IMR-90 (cell line): ENCODE results near the gene KCNMA1. TPM values are rescaled to one million over a fixed set of nuclear protein-coding genes. Genes with fewer than 3 reads are reported as not detected.

Experiments
- ATAC-seq: fragments of 200-7000 bp; cut with Tn5 transposase; 2 replicates; pipeline ENCODE4 v1.9.1; 2020; ENCODE audit warnings: low read depth, mild to moderate bottlenecking, moderate library complexity
- BruUV-seq: library from RNA; stranded (reverse); fragments of 400-500 nt; replicated peaks from 2 replicates; lab custom pipeline; 2021; lab: Mats Ljungman, UMichigan
- CTCF ChIA-PET: fragments of 300-600 bp; formaldehyde crosslinking; extraction: SDS; loops from one replicate; lab custom pipeline; 2021; ENCODE audit warnings: antibody characterized with exemption; lab: Yijun Ruan, JAX
- POLR2A ChIA-PET: fragments of 300-600 bp; sonication (Branson Sonifier 250); formaldehyde crosslinking; loops from one replicate; lab custom pipeline; 2022; ENCODE audit warnings: antibody characterized with exemption; ENCODE audit not compliant: unreplicated experiment; lab: Charles Lee
- DNase-seq: peaks from one replicate; pipeline ENCODE4 v3.0.0; 2013
- H2AFZ ChIP-seq: replicated peaks from 2 replicates; pipeline ENCODE3; 2013; ENCODE audit warnings: low read length, mild to moderate bottlenecking; ENCODE audit not compliant: poor library complexity
- H2AK5ac ChIP-seq: 2 replicates; pipeline ENCODE4 v1.6.1; 2013; ENCODE audit warnings: low read depth, low read length, inconsistent platforms
- H2AK9ac ChIP-seq: replicated peaks from 2 replicates; pipeline ENCODE3; 2013; ENCODE audit warnings: mild to moderate bottlenecking, low read depth, low read length, moderate library complexity; ENCODE audit not compliant: poor library complexity
- H2BK120ac ChIP-seq: 2 replicates; pipeline ENCODE4 v1.6.1; 2013; ENCODE audit warnings: low read depth, low read length, inconsistent platforms
- H2BK15ac ChIP-seq: 3 replicates; pipeline ENCODE4 v1.6.1; 2013; ENCODE audit warnings: low read depth, low read length, inconsistent platforms
- H2BK20ac ChIP-seq: 2 replicates; pipeline ENCODE4 v1.6.1; 2013; ENCODE audit warnings: low read depth, mild to moderate bottlenecking, inconsistent platforms, low read length, moderate library complexity
- H2BK5ac ChIP-seq: 2 replicates; pipeline ENCODE4 v1.6.1; 2013; ENCODE audit warnings: mild to moderate bottlenecking, low read depth, low read length, inconsistent platforms; ENCODE audit not compliant: poor library complexity, severe bottlenecking
- H3K14ac ChIP-seq: replicated peaks from 2 replicates; pipeline ENCODE4 v1.6.1; 2013; ENCODE audit warnings: low read depth, low read length, inconsistent platforms
- H3K18ac ChIP-seq: 2 replicates; pipeline ENCODE4 v1.6.1; 2013; ENCODE audit warnings: low read depth, low read length, control low read depth
- H3K23ac ChIP-seq: 2 replicates; pipeline ENCODE4 v1.6.1; 2013; ENCODE audit warnings: low read depth, low read length, inconsistent platforms
- H3K27ac ChIP-seq: 2 replicates; pipeline ENCODE4 v1.5.1; 2013; ENCODE audit warnings: mild to moderate bottlenecking, control low read depth, low read length; ENCODE audit not compliant: insufficient read depth
- H3K27me3 ChIP-seq: 2 replicates; pipeline ENCODE4 v1.6.1; 2013; ENCODE audit warnings: low read length; ENCODE audit not compliant: control insufficient read depth, insufficient read depth
- H3K36me3 ChIP-seq: 2 replicates; pipeline ENCODE4 v1.6.1; 2013; ENCODE audit warnings: low read length, mixed read lengths; ENCODE audit not compliant: control insufficient read depth, insufficient read depth
- H3K4ac ChIP-seq: 2 replicates; pipeline ENCODE4 v1.6.1; 2013; ENCODE audit warnings: low read depth, low read length, inconsistent platforms
- H3K4me1 ChIP-seq: 2 replicates; pipeline ENCODE4 v1.6.1; 2013; ENCODE audit warnings: low read length, mixed read lengths; ENCODE audit not compliant: control insufficient read depth, insufficient read depth
- H3K4me2 ChIP-seq: 2 replicates; pipeline ENCODE4 v1.6.1; 2013; ENCODE audit warnings: low read depth, mild to moderate bottlenecking, control low read depth, low read length, moderate library complexity
- H3K4me3 ChIP-seq: 2 replicates; pipeline ENCODE4 v1.5.1; 2013; ENCODE audit warnings: low read depth, mild to moderate bottlenecking, control low read depth, low read length, moderate library complexity; ENCODE audit not compliant: insufficient read depth
- H3K56ac ChIP-seq: 2 replicates; pipeline ENCODE4 v1.6.1; 2013; ENCODE audit warnings: low read length, inconsistent platforms; ENCODE audit not compliant: insufficient read depth; ENCODE audit errors: extremely low read depth
- H3K79me1 ChIP-seq, 2 experiments: 2 replicates each; pipeline ENCODE4 v1.6.1; 2013; ENCODE audit warnings: low read length in 2 of 2, inconsistent platforms in 1 of 2, low read depth in 1 of 2
- H3K9ac ChIP-seq: 2 replicates; pipeline ENCODE4 v1.6.1; 2013; ENCODE audit warnings: low read depth, low read length, control low read depth
- H3K9me1 ChIP-seq: 2 replicates; pipeline ENCODE4 v1.6.1; 2013; ENCODE audit warnings: low read length, inconsistent platforms; ENCODE audit not compliant: insufficient read depth
- H3K9me3 ChIP-seq: 2 replicates; pipeline ENCODE4 v1.6.1; 2013; ENCODE audit warnings: low read length; ENCODE audit not compliant: control insufficient read depth, insufficient read depth
- H4K20me1 ChIP-seq: 2 replicates; pipeline ENCODE4 v1.6.1; 2013; ENCODE audit warnings: low read length, inconsistent platforms; ENCODE audit not compliant: insufficient read depth
- H4K5ac ChIP-seq: 2 replicates; pipeline ENCODE4 v1.6.1; 2013; ENCODE audit warnings: mild to moderate bottlenecking, low read depth, low read length, control low read depth
- H4K8ac ChIP-seq, 2 experiments: 2 replicates each; pipeline ENCODE4 v1.6.1; 2013; ENCODE audit warnings: low read depth in 2 of 2, low read length in 2 of 2, control low read depth in 1 of 2, inconsistent platforms in 1 of 2
- H4K91ac ChIP-seq: 2 replicates; pipeline ENCODE4 v1.6.1; 2013; ENCODE audit warnings: low read depth, low read length, inconsistent platforms; ENCODE audit not compliant: insufficient read depth
- CHD1 ChIP-seq: IDR thresholded peaks from 2 replicates; pipeline ENCODE4 v1.6.1; 2012; ENCODE audit warnings: low read depth, low read length, improper control_type of control experiment
- RCOR1 ChIP-seq: IDR thresholded peaks from 2 replicates; pipeline ENCODE4 v1.6.1; 2012; ENCODE audit warnings: mild to moderate bottlenecking, low read length, improper control_type of control experiment; ENCODE audit not compliant: insufficient replicate concordance
- WGBS, 2 experiments: methylation state at CpG; one replicate each; pipeline versions ENCODE4 v1.1.5 to v1.1.7; 2013; ENCODE audit warnings: missing lambda C conversion rate in 2 of 2; ENCODE audit not compliant: insufficient read length in 1 of 2; ENCODE audit errors: extremely low coverage in 2 of 2; 5-methylcytosine and 5-hydroxymethylcytosine counted together
- dilution Hi-C: fragments of 300-500 bp; cut with HindIII; formaldehyde crosslinking; loops from one replicate; pipeline ENCODE4 v1.14.3; 2018; ENCODE audit warnings: low sequenced_read_pairs; ENCODE audit not compliant: unreplicated experiment
- in situ Hi-C: fragments of 300-500 bp; cut with MboI; formaldehyde crosslinking; loops from 3 replicates; pipeline ENCODE4 v1.14.3; 2019; ENCODE audit warnings: low sequenced_read_pairs, inconsistent platforms, mixed read lengths
- intact Hi-C: fragments of 100-400 bp; cut with micrococcal nuclease; formaldehyde crosslinking; loops from 2 replicates; pipeline ENCODE4 v1.10.0; 2022
- polyA plus RNA-seq, 3 experiments: library from polyadenylated mRNA; depleted of rRNA; stranded (reverse); fragments of >200 nt; gene quantifications; 2 replicates each; pipeline ENCODE4 v1.2.3, GENCODE V29; 2012; ENCODE audit warnings: low replicate concordance in 1 of 3
- total RNA-seq: library from RNA; depleted of rRNA; stranded (reverse); fragments of >200 nt; gene quantifications from 2 replicates; pipeline ENCODE4 v1.2.3, GENCODE V29; 2012

KCNMA1 gene
- total and polyA plus RNA-seq, 2 of the 4 experiments (the other 2 are of a cell fraction) = 25.6 to 29.6 TPM

GRCh38 chr10:77120666-77121376 is 516.8 kb downstream of the KCNMA1 start:
- Histone ChIP-seq H3K27me3 (no peaks in the 10 kb centered on the region), H3K9me3 (no peaks in the 10 kb centered on the region), H2BK20ac (no peak overlapping the region), H4K20me1 (no peaks in the 10 kb centered on the region), H4K91ac (no peak overlapping the region), H3K4me3 (no peak overlapping the region), H3K4ac (no peak overlapping the region), H3K36me3 (no peaks in the 10 kb centered on the region), H3K9me1 (peaks cover 4% of the 10 kb centered on the region; the same call in 1 of the 2 replicates), H2BK15ac (no peak overlapping the region), H3K18ac (no peak overlapping the region), H2AK5ac (no peak overlapping the region), H3K14ac (no peak overlapping the region), H3K56ac (no peak overlapping the region), H4K5ac (no peak overlapping the region), H3K4me1 (no peaks in the 10 kb centered on the region), H2AFZ (no peak overlapping the region), H3K79me1 (no peaks in the 10 kb centered on the region; a peak in 1 of 4 replicates), H2AK9ac (no peak overlapping the region), H2BK5ac (no peak overlapping the region), H2BK120ac (no peak overlapping the region), H3K9ac (no peak overlapping the region), H3K27ac (no peak overlapping the region), H3K23ac (no peak overlapping the region), H4K8ac (no peak overlapping the region), H3K4me2 (no peak overlapping the region)
- ChIA-PET POLR2A (no interaction called here), CTCF (no interaction called here)
- no TSS peak for BruUV-seq
- TF ChIP-seq CHD1 (no peak), RCOR1 (no peak)
- in situ Hi-C loops = no loop called here
- WGBS, 2 experiments = no CpG with 5 or more reads among the region's 4 CpGs
- intact Hi-C loops = no loop called here
- dilution Hi-C loops = no loop called here
- no peak for ATAC-seq
- no peak for DNase-seq
